Measurements from ENCODE around the gene SLC12A4. TPM values are rescaled to one million over a fixed set of nuclear protein-coding genes. Genes with fewer than 3 reads are reported as not detected.
A peak's percentile ranks its signal among the peaks of the same experiment; 100 is the strongest.

Gene SLC12A4
- total RNA-seq, 1 donor from 2014 or later: 36.0 TPM

DNA sequence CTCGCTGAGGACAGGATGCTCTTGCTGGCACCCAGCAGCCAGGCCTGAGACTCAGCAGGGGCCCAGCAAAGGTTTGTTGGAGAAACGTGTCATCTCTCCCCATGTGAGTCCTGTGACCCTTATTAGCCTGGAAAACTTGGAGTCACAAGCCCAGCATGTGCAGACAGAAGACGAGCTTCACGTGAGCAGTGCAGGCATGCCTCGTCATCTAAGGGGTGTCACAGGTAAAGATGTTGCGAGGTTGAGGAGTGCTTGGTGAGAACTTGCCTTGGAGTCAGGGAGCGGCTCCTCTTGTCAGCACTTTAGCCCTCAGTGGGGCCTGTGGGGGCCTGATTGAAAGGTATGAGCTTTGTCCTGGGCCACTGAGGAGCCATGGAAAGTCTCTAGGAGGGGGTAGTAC is 34.6 kb downstream of the SLC12A4 start:
- DNase-seq (ENCODE audit: low read depth, low spot score): no peak
- peak overlapping the region; percentile 99 for H3K4me3 Mint-ChIP-seq
- no peak overlapping the region for H3K27ac Mint-ChIP-seq (ENCODE audit: unreplicated experiment)

GRCh38 chr16:67932462-67932840 is 36.0 kb downstream of the SLC12A4 start:
- Mint-ChIP-seq H3K9me3 (no peaks in the 10 kb centered on the region), H3K27ac (ENCODE audit: unreplicated experiment) (no peak overlapping the region), H3K4me3 (peak overlapping the region; percentile 47), H3K27me3 (ENCODE audit: low read depth) (peaks cover 7% of the 10 kb centered on the region), H3K4me1 (peaks cover 29% of the 10 kb centered on the region), H3K36me3 (ENCODE audit: low read depth) (peaks cover 3% of the 10 kb centered on the region)
- TF ChIP-seq, protein P1, sequence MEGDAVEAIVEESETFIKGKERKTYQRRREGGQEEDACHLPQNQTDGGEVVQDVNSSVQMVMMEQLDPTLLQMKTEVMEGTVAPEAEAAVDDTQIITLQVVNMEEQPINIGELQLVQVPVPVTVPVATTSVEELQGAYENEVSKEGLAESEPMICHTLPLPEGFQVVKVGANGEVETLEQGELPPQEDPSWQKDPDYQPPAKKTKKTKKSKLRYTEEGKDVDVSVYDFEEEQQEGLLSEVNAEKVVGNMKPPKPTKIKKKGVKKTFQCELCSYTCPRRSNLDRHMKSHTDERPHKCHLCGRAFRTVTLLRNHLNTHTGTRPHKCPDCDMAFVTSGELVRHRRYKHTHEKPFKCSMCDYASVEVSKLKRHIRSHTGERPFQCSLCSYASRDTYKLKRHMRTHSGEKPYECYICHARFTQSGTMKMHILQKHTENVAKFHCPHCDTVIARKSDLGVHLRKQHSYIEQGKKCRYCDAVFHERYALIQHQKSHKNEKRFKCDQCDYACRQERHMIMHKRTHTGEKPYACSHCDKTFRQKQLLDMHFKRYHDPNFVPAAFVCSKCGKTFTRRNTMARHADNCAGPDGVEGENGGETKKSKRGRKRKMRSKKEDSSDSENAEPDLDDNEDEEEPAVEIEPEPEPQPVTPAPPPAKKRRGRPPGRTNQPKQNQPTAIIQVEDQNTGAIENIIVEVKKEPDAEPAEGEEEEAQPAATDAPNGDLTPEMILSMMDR (conservative IDR thresholded peaks at IDR 0.05): no peak
- DNase-seq (ENCODE audit: low read depth, low spot score): no peak

More for the DNA sequence above, 34.6 kb downstream of the SLC12A4 start:
- Mint-ChIP-seq H3K27me3 (ENCODE audit: low read depth) (peaks cover 7% of the 10 kb centered on the region), H3K36me3 (ENCODE audit: low read depth) (peaks cover 3% of the 10 kb centered on the region), H3K9me3 (no peaks in the 10 kb centered on the region), H3K4me1 (peaks cover 30% of the 10 kb centered on the region)
- TF ChIP-seq, protein P1 (conservative IDR thresholded peaks at IDR 0.05): no peak

DNA sequence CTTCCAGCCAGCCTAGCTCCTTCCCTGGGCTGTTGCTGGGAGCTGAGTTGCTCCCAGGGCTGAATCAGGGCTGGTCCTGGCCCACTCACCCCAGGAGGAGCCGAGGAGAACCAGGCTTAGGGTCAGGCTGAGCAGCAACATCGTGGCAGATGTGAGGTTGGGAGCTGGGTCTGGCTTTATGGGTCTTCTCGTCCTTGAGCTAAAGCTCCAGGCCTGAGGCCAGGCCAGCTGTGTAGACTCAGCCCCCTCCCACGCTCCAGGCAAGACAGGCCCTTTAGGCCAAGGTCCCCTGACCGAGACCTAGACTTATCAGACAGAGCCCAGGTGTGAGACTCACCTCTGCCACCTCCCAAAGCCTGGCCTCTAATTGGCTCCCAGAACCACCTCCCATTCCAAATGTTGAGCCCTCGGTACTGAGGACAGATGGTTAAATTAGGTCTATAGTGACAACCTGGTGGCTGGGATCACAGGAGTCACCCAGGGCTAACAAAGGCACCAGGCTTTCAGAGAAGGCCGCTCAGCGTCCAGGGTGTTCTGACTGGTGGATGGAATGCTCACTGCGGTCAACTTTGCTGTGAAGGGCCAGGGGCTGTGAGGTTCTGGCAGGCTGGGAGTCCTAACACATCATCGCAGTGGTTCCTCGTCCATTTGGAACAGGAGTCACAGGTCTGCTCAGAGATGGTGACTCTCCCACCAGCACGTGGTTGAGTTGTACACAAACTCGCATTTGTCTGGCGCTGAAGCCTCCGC is 36.5 kb downstream of the SLC12A4 start, which contains the start of gene CTRL:
Gene CTRL (minus strand): TSS at position 151 of the 750 bp plus-strand sequence. CDS start 10 bp downstream, at position 141.
- TF ChIP-seq, protein P1 (conservative IDR thresholded peaks at IDR 0.05): peak; percentile 35
- Mint-ChIP-seq H3K4me1 (peaks cover 24% of the 10 kb centered on the region), H3K36me3 (ENCODE audit: low read depth) (peaks cover 3% of the 10 kb centered on the region), H3K4me3 (peak within 1 kb of the TSS; percentile 76), H3K27ac (ENCODE audit: unreplicated experiment) (no peak within 1 kb of the TSS), H3K27me3 (ENCODE audit: low read depth) (peaks cover 7% of the 10 kb centered on the region), H3K9me3 (no peaks in the 10 kb centered on the region)
- no peak for DNase-seq (ENCODE audit: low read depth, low spot score)

DNA sequence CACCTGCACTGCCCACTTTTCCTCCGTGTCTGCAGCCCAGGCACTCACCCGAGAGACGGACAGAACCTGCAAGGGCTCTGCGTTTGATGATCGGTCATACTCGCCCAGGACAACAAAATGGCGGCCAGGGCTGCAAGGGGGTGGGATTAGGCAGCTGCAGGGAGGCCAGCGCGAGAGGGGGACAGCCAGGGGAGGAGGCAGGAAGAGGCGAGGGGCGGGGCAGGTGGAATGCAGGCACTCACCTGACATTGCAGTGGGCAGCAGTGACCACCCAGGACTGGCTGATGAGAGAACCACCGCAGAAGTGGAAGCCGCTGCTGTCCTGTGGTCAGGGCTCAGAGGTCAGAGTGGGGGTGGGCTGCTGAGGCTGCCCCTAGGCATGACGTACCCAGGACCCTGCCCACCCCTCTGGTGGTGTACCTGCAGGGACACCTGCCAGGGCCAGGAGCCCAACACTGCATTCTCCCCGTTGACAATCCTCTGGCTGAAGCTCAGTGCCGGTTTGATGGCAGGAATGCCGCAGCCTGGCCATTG is 37.7 kb downstream of the SLC12A4 start:
- TF ChIP-seq, protein P1 (conservative IDR thresholded peaks at IDR 0.05): no peak
- no peak overlapping the region for H3K27ac Mint-ChIP-seq (ENCODE audit: unreplicated experiment)
- H3K4me1 Mint-ChIP-seq: peaks cover 19% of the 10 kb centered on the region
- no peaks in the 10 kb centered on the region for H3K9me3 Mint-ChIP-seq
- peaks cover 6% of the 10 kb centered on the region for H3K27me3 Mint-ChIP-seq (ENCODE audit: low read depth)
- H3K4me3 Mint-ChIP-seq: peak overlapping the region; percentile 76
- H3K36me3 Mint-ChIP-seq (ENCODE audit: low read depth): peaks cover 2% of the 10 kb centered on the region
- DNase-seq (ENCODE audit: low read depth, low spot score): no peak

- Mint-ChIP-seq H3K4me1 (peaks cover 13% of the 10 kb centered on the region), H3K27ac (ENCODE audit: unreplicated experiment) (no peak overlapping the region), H3K9me3 (no peaks in the 10 kb centered on the region), H3K4me3 (no peak overlapping the region), H3K27me3 (ENCODE audit: low read depth) (peaks cover 4% of the 10 kb centered on the region), H3K36me3 (ENCODE audit: low read depth) (no peaks in the 10 kb centered on the region)
- TF ChIP-seq, protein P1 (conservative IDR thresholded peaks at IDR 0.05): no peak
- no peak for DNase-seq (ENCODE audit: low read depth, low spot score)
Measured at GRCh38 chr16:67930191-67930590, 38.2 kb downstream of the SLC12A4 start.

All from neural crest cell (in vitro differentiated cells).